Parathyroid adenoma (tissue), 2 donors: ENCODE results near the gene BANK1.

ENCODE experiments used
- H2AFZ ChIP-seq: fragments of 300-600 bp; sonication (generic); one replicate; pipeline ENCODE4 v1.7.0; 2017; ENCODE audit warnings: antibody characterized with exemption, mild to moderate bottlenecking
- H3K27ac ChIP-seq: fragments of 300-600 bp; sonication (generic); one replicate; pipeline ENCODE4 v1.7.0; 2017
- H3K27me3 ChIP-seq: fragments of 300-600 bp; sonication (generic); one replicate; pipeline ENCODE4 v1.7.0; 2017; ENCODE audit warnings: low read length; ENCODE audit not compliant: control insufficient read depth, insufficient read depth
- H3K36me3 ChIP-seq: fragments of 300-600 bp; sonication (generic); one replicate; pipeline ENCODE4 v1.7.0; 2017; ENCODE audit warnings: low read length; ENCODE audit not compliant: control insufficient read depth, insufficient read depth
- H3K4me1 ChIP-seq: fragments of 300-600 bp; sonication (generic); one replicate; pipeline ENCODE4 v1.7.0; 2017; ENCODE audit warnings: control low read depth
- H3K4me2 ChIP-seq: fragments of 300-600 bp; sonication (generic); one replicate; pipeline ENCODE4 v1.7.0; 2017; ENCODE audit warnings: low read length
- H3K4me3 ChIP-seq: fragments of 300-600 bp; sonication (generic); one replicate; pipeline ENCODE4 v1.7.0; 2017; ENCODE audit warnings: low read depth, low read length
- H3K79me2 ChIP-seq: fragments of 300-600 bp; sonication (generic); one replicate; pipeline ENCODE4 v1.7.0; 2017; ENCODE audit warnings: control low read depth
- H3K9ac ChIP-seq: fragments of 300-600 bp; sonication (generic); one replicate; pipeline ENCODE4 v1.7.0; 2017; ENCODE audit warnings: mild to moderate bottlenecking
- H3K9me3 ChIP-seq: fragments of 300-600 bp; sonication (generic); one replicate; pipeline ENCODE4 v1.7.0; 2017; ENCODE audit warnings: low read length; ENCODE audit not compliant: control insufficient read depth
- CTCF ChIP-seq: fragments of 300-600 bp; sonication (generic); IDR thresholded peaks from one replicate; pipeline ENCODE4 v1.7.0; 2017; ENCODE audit warnings: antibody characterized with exemption, mild to moderate bottlenecking
- donor health status: primary hyperparathyroidism.

BANK1 gene

DNA sequence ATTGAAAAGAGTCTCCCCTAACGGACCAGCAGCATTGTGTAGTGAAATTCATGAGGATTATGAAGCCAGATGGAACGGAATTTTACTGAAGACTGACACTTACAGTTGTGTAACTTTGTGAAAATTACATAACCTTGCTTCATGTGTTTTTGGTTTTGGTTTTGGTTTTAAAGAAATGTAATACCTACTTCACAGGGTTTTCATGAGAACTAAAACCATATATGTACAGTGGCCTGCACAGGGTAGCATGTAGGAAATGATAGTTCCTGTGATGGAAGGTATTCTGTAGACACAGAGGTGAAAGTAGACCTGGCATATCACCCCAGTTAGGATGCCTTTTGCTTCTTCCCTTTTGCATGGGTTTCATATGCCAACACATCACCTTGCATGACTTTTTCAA is 247.0 kb downstream of the BANK1 start:
- no peaks in the 10 kb centered on the region for H3K79me2 ChIP-seq
- H3K4me3 ChIP-seq: no peak overlapping the region
- no peak for TF ChIP-seq CTCF
- no peak overlapping the region for H3K27ac ChIP-seq
- no peaks in the 10 kb centered on the region for H3K36me3 ChIP-seq
- no peaks in the 10 kb centered on the region for H3K4me1 ChIP-seq
- H3K9me3 ChIP-seq: no peaks in the 10 kb centered on the region
- H2AFZ ChIP-seq: no peak overlapping the region
- no peaks in the 10 kb centered on the region for H3K27me3 ChIP-seq
- no peak overlapping the region for H3K4me2 ChIP-seq
- no peak overlapping the region for H3K9ac ChIP-seq

DNA sequence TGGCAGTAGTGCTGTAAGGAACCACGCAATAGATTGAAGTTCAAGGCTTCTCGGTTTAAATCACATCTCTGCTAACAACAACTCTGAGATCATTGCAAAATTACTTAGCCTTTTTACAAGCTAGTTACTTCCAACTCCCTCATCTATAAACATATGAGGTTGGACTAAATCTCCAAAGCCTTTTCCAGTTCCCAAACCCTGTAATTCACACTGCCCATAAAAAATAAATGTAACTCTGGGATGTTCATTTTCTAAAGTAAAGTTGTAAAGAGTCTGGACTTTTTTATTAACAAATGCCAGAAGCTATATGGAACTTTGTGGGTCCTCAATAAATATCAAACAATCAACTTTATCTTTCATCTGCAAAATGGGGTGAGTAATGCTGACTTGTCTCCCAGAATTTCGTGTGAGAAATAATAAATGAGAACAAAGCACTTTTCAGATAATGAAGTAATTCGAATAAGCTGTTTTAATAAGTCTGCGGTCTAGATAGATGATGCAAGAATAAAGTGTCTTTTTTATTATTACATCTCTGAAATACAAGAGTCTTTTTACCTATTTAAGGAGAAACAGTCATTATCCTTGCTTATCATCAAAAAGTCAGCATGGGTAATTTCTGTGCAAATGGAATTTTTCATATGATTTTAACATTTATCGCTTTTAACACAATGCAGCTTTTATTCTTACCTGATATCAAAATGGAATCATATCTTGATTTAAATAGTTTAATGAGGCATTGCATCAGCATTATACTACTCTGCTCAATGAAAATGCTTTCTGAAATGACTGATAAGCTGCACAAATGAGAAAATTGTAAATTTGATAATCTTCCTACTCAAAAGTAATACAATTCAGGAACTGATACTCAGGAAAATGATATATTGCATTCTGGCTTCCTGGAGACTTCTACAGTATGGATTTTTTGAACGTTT is 252.6 kb downstream of the BANK1 start:
- no peak overlapping the region for H2AFZ ChIP-seq
- no peaks in the 10 kb centered on the region for H3K4me1 ChIP-seq
- no peaks in the 10 kb centered on the region for H3K27me3 ChIP-seq
- H3K79me2 ChIP-seq: no peaks in the 10 kb centered on the region
- H3K4me3 ChIP-seq: no peak overlapping the region
- H3K9me3 ChIP-seq: no peaks in the 10 kb centered on the region
- TF ChIP-seq CTCF: no peak
- no peak overlapping the region for H3K27ac ChIP-seq
- H3K36me3 ChIP-seq: no peaks in the 10 kb centered on the region
- H3K9ac ChIP-seq: no peak overlapping the region
- H3K4me2 ChIP-seq: no peak overlapping the region

- Histone ChIP-seq H3K36me3 (no peaks in the 10 kb centered on the region), H3K4me3 (no peak overlapping the region), H2AFZ (no peak overlapping the region), H3K4me1 (no peaks in the 10 kb centered on the region), H3K27me3 (no peaks in the 10 kb centered on the region), H3K9me3 (no peaks in the 10 kb centered on the region), H3K9ac (no peak overlapping the region), H3K4me2 (no peak overlapping the region), H3K27ac (no peak overlapping the region), H3K79me2 (no peaks in the 10 kb centered on the region)
- TF ChIP-seq CTCF: no peak
Measured at GRCh38 chr4:102047616-102048015, 257.1 kb downstream of the BANK1 start.

DNA sequence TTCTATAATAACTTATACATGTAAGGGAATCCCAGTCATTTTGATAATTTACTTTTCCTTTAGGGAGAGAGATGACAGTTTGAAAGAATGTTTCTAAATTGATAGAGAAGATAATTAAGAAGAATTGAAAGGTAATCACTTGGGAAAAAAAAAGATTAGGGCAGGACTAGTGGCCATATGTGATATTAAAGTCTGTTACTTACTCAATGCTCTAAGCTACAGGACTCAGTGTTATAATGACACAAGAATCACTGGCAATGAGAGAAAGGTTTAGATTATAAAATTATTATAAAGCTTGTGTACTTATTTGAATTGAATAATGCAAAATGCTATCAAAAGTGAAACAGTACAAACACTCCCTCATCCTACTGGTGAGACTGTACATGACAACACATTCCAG is 265.3 kb downstream of the BANK1 start:
- TF ChIP-seq CTCF: no peak
- no peaks in the 10 kb centered on the region for H3K27me3 ChIP-seq
- H3K9me3 ChIP-seq: no peaks in the 10 kb centered on the region
- H3K27ac ChIP-seq: no peak overlapping the region
- H3K4me2 ChIP-seq: no peak overlapping the region
- no peaks in the 10 kb centered on the region for H3K4me1 ChIP-seq
- no peak overlapping the region for H3K9ac ChIP-seq
- no peaks in the 10 kb centered on the region for H3K79me2 ChIP-seq
- no peaks in the 10 kb centered on the region for H3K36me3 ChIP-seq
- H2AFZ ChIP-seq: no peak overlapping the region
- no peak overlapping the region for H3K4me3 ChIP-seq

DNA sequence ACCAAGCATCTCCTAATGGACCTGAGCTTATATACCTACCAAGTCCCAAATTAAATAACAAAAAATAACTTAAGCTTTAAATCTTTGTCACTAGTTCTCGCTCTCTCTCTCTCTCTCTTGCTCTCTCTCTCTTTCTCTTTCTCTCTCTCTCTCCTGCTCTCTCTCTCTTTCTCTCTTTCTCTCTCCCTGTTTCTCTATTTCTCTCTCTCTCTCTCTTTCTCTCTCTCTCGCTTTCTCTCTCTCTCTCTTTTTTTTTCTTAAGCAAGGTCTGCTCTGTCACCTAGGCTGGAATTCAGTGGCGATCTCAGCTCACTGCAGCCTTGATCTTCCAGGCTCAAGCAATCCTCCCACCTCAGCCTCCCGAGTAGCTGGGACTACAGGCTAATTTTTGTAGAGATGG is 266.6 kb downstream of the BANK1 start:
- no peak overlapping the region for H3K27ac ChIP-seq

More for the DNA sequence above, 266.6 kb downstream of the BANK1 start:
- no peaks in the 10 kb centered on the region for H3K36me3 ChIP-seq
- H3K4me3 ChIP-seq: no peak overlapping the region
- H3K4me1 ChIP-seq: no peaks in the 10 kb centered on the region
- no peaks in the 10 kb centered on the region for H3K27me3 ChIP-seq
- H2AFZ ChIP-seq: no peak overlapping the region
- no peaks in the 10 kb centered on the region for H3K79me2 ChIP-seq
- H3K4me2 ChIP-seq: no peak overlapping the region
- no peak for TF ChIP-seq CTCF
- H3K9ac ChIP-seq: no peak overlapping the region
- no peaks in the 10 kb centered on the region for H3K9me3 ChIP-seq
